ENCODE data around the gene LGMN.

DNA sequence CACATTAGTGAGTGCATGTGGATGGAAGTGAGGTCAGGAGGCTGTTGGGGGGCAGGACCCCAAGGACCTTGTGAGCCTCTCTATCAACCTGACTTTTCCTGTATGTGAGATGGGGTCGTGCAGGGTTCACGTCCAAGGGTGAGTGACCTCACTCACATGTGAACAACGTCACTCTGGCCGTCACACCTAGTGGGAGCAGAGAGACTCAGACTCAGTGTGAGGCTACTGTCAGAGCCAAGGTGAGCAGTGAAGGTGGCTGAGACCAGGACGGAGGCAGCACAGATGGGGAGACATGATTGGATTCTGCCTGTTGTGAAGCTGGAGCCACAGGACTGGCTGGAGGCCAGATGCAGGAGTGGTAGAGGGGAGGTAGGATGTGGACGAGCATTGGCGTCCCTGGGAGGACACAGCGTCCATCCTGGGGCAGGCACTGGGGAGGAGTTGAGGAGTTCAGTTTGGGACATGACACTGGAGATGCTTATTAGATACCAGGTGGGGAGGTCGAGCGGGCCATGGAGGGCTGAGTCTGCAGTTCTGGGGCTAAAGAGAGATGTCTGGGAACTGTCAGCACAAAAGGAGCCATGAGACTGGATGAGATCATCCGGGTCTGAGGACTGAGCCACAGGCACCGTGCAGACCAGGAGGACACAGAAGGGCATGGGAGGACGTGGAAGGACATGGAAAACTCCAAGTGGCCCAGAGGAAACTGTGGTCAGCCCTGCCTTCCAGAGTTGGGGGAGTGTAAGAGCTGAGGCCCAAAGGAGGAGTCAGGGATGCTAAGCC, 92.8 kb downstream of the LGMN start:
- no peak for TF ChIP-seq POLR2A (IDR thresholded peaks at IDR 0.05)
- TF ChIP-seq, protein P1, sequence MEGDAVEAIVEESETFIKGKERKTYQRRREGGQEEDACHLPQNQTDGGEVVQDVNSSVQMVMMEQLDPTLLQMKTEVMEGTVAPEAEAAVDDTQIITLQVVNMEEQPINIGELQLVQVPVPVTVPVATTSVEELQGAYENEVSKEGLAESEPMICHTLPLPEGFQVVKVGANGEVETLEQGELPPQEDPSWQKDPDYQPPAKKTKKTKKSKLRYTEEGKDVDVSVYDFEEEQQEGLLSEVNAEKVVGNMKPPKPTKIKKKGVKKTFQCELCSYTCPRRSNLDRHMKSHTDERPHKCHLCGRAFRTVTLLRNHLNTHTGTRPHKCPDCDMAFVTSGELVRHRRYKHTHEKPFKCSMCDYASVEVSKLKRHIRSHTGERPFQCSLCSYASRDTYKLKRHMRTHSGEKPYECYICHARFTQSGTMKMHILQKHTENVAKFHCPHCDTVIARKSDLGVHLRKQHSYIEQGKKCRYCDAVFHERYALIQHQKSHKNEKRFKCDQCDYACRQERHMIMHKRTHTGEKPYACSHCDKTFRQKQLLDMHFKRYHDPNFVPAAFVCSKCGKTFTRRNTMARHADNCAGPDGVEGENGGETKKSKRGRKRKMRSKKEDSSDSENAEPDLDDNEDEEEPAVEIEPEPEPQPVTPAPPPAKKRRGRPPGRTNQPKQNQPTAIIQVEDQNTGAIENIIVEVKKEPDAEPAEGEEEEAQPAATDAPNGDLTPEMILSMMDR (IDR thresholded peaks at IDR 0.05), result no peak
